Effector CD4-positive, alpha-beta T cell (primary cell): ENCODE data around the gene ARHGEF10L.

Experiments used
- DNase-seq: peaks from one replicate; pipeline ENCODE4 v3.0.0-alpha.2; 2020

ARHGEF10L gene

DNA sequence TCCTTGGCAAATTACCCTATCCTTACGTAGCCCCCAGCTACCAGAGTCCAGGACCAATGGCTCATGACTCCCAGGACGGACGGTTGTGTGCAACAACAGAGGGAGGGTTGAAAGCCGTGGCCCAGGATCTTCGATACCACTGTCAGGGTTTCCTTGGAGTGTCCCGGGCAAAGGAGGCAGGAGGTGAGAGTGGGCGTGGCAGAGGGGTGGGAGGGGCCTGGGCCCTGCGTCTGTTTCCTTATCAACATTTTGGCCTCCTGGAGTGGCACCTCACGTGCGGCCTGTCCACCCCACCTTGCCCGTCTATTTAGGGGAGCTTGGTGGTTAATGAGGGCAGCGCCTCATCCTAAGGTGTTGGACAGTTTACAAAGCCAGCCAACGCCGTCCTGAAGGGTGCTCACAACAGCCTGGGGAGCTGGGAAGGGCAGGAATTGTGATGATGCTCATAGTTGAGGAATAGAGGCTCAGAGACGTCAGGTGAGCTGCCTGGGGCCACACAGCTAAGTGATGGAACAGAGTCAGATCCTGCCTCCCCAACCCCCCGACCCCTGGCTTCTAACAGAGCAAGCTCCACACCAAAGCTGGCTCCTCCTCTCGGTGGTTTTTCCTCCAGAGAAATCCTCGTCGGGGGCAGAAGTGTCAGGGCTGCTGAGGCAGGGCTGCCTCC lies 17.4 kb upstream of the ARHGEF10L start:
- no peak for DNase-seq

DNA sequence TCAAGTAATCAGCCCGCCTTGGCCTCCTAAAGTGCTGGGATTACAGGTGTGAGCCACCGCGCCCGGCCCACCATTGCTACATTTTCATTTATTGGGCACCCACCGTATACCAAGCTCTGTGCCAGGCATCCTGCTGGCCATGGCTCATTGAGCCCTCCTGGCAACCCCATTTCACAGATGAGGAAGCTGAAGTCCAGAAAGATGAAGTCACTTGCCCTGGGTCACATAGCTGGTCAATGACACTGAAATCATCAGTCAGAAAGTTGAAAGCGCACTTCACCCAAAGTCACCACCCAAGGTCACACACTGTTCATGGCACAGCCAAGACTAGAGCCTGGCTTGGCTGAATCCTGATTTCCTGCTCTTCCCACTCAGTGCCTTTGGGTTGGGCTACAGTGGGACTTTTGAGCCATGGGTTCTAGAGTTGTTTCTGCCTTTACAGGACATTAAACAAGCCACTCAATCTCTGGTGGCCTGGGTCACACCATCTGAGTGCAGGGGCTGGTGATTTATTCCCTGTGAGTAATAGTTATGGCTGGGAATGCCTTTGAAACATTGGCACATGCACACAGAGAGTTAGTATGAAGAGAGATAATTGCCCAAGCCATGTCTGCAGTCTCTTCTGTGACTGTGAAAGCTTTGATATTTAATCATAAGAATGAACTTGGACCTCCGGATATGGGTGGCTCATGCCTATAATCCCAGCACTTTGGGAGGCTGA lies 16.0 kb upstream of the ARHGEF10L start:
- no peak for DNase-seq

DNA sequence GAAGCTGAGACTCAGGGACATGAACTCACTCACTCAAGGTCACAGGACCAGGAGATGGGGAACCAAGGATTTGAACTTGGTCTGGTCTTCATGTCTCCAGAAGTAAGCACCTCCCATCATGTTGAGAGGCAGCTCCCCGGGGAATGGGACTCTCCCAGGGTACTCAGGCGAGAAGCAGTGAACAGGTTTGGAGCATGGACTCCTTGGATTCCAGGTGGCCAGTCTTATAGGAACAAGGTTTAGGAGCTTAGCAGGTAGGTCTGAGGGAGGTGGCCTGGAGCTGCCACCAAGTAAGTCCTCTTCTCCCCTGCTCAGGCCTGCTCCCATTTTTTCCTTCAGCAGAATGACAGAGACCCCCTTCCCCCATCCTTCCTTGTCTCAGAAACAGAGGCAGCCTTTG lies 14.9 kb upstream of the ARHGEF10L start:
- DNase-seq, result no peak

DNA sequence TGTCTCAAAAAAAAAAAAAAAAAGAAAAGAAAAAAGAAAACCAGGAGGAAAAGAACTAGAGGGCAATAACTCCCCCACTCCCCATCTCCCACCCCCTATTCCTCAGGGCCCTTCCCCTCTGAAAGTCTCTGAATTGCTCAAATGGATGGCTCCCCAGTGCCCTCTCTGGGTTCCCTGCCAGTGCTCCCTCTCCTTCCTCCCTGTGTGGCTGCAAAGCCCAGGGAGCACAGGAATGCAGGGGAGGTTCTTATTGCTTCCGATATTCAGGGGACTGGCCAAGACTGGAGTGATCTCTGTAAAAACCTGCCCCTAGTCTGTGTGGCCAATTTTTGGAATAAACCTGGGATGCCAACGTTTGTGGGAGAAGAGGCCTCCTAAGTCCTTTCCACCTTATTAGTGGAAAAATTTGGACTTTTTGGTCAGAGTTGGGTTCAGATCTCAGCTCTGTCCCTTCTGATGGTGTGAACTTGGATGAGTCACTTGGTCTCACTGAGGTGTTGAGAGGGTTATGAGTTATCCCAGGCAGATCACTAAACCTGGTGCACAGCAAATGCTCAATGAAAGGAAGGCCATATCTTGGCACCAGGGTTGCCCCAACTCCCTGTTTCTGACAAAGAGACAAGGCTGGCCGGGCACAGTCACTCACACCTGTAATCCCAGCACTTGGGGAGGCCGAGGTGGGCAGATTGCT lies 13.4 kb upstream of the ARHGEF10L start:
- no peak for DNase-seq

DNA sequence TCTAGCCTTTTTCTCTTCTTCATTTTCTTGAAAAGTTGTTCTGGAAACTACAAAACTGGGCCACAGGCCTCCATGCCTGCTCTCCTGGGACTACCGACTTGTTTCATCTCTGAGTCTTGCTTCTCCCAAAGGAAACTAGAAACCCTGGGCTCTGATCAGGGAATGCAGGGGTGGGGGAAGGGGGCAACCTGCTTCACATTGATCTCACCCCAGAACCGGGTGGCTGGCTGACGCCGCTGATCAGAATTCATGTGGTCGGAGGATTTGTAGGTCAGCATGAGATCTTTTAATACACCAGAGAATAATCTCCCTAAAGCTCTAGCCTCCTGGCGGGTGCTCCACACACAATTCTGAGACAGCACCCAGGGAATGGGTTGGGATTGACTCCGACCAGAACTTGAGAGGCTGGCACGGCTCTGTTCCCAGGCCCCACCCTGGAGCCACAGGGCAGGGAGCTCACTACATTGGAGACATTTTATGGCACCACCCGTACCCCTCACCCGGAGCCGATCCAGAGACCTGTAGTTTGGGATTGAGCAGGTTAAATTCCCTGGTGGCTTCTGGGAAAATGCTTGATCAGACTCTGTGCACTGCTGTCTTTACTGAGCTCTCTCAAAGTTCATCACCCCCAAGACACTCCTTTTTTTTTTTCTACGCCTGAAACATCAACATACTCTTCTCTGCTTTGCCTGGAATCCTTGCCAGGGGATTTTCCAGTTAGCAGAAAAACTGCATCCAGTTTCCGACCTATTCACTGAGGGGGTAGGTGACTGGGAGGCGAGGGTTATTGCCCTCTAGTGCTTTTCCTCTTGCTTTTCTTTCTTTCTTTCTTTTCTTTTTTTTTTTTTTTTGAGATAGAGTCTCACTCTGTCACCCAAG lies 12.2 kb upstream of the ARHGEF10L start:
- no peak for DNase-seq

DNA sequence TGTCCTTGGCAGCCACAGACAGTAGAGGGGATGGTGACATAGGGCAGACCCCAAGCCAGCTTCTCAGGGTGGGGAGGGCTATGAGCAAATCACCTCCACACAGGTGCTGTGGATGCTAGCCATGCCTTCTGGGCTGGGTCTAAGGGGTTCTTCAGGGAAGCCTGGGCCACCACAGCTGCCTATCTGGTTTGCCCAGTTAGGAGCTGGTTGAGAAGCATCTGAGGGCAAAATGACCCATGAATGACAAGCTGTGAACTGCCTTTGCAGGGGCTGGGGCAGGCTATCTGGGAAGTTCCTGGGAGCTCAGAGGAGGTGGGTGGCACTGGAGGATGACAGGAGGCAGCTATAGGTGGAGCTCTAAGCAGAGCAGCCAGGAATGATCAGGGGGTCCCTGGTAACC lies 10.1 kb upstream of the ARHGEF10L start:
- DNase-seq, result no peak

DNA sequence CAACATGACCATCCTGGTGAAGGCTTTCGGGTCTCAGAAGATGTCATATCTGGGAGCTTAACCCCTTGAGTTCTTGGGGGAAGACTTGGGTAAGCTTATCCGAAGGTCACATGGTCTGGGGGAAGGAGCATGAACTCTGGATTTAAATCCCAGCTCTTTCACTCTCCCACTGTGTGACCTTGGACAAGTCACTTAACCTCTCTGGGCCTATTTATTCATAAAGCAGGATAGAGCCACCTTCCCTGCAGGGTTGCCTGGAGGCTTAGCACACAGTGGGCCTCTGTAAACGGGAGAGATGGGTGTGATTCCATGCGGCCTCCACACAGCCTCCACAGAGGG lies 8.2 kb upstream of the ARHGEF10L start:
- no peak for DNase-seq

DNA sequence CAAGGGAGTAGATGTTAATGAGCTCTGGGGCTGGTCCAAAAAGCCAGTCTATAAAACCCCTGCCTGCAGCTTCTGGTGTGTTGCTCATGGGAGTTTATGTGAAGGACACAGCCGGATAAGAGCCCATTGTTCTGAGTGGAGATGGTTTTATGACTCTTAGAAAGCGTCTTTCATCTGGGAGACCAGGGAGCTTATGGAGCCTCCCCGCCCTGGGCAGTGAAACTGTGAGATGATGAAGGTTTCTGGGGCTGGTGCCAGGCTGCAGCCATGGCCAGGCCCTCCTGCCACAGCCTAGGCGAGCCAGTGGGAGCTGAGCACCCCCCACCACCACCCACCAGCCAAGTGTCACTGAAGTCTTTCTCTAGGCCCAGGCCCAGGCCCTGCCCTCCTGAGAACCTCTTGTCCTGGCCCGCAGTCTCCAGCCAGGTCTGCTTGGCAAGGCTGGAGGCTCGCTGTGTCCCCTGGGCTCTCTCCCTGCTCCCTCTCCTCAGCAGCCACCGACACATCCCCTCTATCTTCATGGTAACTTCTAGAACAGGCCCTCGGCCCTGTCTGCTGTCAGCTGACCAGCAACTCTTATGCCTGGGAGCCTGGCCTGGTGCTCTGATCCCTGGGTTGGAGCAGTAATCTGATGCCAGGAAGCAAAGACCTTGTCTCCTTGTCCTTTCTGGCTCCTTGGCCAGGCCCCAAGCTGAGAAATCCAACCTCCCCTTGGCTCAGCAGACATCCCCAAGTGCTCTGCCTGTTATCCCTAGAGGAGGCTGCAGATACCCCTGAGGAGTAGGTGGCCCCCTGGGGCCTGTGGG lies 7.6 kb upstream of the ARHGEF10L start:
- DNase-seq, result no peak

DNA sequence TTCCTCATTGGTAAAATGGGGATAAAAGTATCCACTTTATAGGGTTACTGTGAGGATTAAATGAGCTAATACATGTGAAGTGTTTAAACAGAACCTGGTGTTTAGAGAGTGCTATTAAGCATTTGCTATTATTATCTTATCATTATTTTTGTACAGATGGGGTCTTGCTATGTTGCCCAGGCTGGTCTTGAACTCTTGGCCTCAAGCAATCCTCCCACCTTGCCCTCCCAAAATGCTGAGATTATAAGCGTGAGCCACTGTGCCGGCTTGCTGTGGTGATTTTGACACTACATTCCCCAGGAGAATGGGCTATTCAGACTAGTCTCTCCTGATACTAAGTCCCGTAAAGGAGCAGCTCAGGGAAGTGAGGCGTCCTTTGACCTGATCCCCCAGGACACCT lies 6.3 kb upstream of the ARHGEF10L start:
- no peak for DNase-seq

DNA sequence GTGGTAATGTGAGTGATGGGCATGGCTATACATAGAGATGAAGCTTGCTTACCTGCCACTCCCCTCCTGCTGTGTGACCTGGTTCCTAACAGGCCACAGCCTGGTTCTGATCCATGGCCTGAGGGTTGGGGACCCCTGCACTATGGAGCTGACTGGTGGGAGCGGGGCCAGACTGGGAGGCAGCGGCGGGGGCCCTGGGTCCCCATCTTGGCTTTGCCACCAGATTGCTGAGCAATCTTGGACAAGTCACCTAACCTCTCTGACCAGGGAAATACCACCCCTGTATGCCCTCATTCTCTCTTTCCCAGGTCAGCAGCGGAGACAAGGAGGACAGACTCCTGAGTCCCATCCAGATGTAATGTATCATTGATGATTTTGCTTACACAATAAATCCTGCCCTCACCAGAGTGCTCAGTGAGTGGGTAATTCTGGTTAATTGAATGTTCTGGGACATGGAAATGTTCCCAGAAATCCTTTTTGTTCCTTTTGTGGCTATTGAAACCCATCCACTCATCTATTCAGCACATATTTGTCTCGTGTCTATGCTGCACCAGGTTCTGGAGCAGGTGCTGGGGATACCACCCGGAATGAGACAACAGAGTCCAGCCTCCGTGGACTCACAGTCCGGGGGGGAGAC lies 4.1 kb upstream of the ARHGEF10L start:
- DNase-seq, result no peak

DNA sequence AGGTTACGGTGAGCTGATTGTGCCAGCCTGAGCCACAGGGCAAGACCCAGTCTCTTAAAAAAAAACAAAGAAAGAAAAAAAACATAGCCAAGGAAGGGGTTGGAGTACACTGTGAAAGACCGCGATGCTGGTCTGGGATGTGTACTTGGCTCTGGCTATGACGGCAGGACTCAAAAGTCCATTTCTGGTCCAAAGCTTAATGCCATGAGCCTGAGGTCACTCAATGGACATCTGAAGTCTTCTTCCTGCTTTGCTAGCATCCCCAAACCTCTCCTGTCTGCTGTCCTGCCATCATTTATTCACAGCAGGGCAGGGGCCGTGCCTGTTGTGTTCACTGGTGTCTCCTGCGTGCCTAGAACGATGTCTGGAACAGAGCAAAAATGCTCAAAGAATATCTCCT lies 1.5 kb upstream of the ARHGEF10L start:
- no peak for DNase-seq

DNA sequence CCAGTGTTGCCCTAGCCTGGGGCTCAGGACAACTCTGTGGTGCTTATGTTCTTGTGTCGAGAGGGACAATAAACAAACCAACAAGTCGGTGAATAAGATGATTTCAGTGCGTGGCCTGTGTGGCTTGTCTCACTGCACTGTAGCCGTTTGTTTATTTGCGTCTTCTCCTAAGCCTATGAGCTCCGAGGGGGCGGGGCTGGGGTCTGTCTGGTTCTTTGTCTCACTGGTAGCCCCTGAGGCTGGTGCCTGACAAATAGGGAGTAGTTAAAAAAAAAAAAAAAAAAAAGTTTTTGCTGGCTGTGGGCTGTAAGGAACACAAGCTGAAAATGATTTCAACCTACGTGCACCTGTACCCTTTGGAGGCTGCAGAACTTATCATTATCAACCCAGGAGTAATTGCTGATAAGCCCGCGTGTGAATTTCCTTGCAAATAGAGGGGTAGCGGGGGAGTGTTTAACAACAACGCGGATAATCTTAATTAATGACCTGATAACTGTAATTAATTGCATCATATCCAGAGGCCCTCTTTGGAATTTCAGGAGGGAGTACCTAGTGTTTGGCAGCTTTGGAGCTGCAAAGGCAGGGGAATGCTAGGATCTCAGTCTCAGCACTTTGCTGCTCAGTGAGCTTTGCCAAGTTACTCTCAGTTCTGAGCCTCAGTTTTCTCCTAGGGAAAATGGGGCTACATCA lies 925 bp upstream of the ARHGEF10L start:
- no peak for DNase-seq

DNA sequence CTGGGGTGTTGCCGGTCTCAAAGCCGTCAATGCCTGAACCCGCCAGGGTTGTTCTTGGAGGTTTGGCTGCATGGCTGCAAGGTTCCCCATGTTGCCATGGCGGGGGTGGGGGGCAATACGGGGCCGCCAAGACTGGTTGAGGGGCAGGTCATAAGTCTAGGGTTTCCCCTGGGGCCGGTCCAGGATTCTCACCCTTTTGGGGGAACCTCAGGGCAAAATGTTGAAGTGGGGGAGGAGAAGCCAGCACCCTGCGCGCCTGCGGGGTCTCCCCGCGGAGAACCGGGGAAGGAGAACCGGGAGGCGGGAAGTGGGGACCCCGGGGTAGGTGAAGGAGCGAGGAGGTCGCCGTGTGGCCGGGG lies 401 bp upstream of the ARHGEF10L start:
- DNase-seq, result no peak

DNA sequence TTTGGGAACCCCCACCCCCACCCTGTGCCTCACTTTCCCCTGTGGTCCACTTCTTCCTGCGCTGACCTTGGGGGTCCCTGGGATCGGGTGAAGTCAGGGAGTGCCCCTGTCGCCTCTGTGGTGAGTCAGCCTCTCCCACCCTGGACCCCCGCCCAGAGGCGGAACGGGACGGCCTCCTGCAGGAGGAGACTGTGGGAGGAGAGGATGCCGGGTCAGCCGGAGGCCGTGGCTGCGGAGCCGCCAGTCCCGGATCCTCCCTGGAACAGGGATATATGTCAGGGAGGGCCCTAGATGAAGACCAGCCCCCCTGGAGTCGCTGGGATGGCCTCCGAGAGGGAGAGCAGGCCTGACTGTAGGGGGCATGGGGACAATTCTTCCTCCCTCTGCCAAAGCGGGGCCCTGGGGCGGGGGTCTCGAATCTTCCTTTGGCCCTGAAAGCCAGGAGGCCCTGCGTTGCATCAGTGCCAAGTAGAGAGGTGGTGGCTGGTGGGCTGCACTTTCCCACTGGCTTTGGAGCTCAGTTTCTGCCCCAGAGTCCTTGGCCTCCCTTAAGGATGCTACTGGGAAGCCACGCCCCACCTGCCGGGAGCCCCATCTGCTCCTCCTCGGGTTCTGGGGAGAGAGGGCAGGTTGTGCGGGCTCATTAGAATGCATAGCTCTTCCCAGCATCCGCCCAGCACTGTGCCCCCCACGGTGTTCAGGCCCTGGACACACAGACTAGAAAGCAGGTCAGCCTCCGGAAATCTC lies 930 bp downstream of the ARHGEF10L start:
- DNase-seq, result no peak

DNA sequence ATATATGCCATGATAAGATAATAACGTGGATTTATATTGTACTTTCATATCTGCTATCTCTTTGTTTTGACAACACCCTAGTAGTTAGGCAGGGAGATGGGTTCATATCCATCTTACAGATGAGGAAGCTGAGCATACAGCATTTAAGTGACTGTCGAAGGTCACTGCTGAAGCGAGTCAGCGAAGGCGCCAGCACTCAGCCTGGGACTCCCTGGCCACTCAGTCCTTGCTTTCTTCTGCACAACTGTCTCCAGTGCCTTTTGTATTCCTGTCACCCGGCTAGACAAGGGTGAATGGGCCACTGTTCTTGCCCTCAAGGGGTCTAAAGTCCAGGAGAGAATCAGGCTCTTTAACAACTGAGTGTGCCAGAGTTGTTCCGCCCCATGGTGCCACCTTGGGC lies 3.1 kb downstream of the ARHGEF10L start:
- DNase-seq, result no peak

DNA sequence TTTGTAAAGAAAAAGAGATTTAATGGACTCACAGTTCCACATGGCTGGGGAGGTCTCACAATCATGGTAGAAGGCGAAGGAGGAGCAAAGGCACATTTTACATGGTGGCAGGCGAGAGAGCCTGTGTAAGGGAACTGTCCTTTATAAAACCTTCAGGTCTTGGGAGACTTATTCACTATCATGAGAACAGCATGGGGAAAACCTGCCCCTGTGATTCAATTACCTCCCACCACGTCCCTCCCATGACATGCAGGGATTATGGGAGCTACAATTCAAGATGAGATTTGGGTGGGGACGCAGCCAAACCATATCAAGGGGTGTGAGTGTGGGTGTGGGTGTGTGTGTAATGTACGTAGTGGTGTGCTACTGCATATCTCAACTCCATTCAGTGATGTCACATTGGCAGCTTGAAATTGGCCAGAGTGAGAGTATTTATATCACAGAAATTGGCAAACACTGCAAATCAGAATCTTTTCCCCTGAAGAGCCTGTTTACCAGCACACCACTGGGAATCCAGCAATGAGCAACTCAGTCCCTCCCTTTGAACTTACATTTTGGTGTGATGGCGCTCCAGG lies 5.4 kb downstream of the ARHGEF10L start:
- no peak for DNase-seq

DNA sequence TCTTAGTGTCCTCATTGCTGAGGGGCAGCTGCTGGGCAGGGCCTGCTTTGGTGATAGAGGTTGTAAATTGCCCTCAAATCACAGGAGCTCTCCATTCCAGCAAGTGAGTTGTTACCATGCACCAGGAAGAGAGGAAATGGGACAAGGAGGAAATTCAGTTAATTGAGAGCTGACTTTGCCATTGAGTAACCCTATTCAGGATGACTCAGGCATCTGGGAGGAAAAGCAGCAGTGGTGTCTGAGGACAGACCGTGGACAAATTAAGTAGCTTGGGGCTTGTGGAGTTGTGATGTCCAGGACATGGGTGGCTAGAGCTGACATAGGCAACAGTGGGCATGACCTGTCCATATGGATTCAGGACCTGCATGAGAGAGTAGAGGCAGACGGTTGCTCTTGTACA lies 5.9 kb downstream of the ARHGEF10L start:
- no peak for DNase-seq

DNA sequence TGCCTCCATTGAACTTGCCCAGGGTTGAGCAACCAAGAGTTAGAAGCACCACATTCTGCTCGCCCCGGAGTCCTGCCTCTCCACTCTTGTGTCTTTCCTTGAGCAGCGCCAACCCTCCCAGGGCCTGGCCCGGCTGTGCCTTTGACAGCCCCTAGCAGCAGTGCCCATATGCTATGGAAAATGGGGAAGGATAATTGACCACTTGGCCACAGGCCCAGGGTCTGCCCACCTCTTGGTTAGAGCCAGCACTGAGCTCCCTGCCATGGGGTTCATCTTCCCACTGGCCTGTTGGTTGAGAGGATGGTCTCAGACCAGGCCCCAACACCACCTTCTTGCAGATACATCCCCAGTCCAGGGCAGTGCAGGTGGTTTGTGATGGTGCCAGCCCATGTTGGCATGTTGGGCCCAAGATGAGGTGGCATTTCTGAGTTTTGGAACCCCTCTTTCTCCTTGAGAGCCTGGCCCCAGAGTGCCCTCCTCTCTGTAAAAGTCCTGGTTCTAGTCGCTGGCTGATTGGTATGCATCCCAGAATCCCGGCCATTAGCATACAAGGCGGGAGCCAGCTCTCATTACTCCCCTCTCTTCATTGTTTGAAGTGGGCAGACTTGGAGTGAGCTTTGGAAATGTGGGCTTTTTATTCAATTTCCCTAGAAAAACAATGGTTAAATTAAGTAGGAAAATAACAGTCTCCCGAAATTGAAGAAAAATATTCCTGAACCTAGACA lies 7.6 kb downstream of the ARHGEF10L start:
- no peak for DNase-seq

DNA sequence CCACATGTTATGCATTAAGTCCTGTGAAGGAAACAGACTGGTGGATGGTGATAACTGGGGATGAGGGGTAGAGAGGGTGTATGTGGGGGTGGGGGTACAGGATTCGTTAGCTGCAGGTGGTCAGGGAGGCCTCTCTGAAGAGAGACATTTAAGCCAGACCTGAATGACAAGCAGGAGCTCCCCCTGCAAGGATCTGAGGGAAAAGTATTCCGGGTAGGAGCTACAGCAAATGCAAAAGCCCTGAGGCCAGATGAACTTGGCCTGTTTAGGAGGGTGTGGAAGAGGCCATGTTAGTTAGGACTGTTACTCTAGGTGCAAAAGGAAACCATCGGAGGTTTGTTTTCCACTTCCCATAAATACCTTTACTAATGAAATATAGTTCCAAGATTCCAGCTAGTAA lies 9.9 kb downstream of the ARHGEF10L start:
- no peak for DNase-seq
